IPS-18c (cell line): ENCODE measurements around the gene BEST3.

Experiments
- H3K4me3 ChIP-seq: 2 replicates; pipeline ENCODE4 v1.7.0; 2013; ENCODE audit warnings: low read depth, mild to moderate bottlenecking, low read length, moderate library complexity; ENCODE audit not compliant: insufficient read depth
- H3K9me3 ChIP-seq: one replicate; pipeline ENCODE4 v1.6.1; 2013; ENCODE audit warnings: mild to moderate bottlenecking, low read length, moderate library complexity; ENCODE audit not compliant: control insufficient read depth, insufficient read depth

The BEST3 gene

GRCh38 chr12:69660164-69660863 lies 38.8 kb downstream of the BEST3 start:
- H3K9me3 ChIP-seq: no peaks in the 10 kb centered on the region
- no peak overlapping the region for H3K4me3 ChIP-seq

DNA sequence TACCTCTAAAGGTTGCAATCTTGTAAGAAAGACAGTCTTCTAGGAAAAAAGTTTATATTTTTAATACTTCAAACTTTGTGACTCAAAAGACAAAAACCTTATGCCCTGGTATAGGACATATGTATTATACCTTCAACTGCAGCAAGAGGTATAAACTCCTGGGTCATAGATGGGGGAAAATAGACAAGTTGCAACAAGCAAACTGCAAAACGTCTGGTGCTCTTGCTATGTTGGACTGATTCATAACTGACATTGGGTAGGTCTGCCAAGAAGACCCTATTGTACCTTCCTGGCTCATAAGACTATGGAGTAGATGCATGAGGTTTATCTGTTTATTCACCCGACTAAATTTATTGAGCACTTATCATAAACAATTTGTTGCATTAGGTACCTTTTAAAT lies 40.9 kb downstream of the BEST3 start:
- H3K4me3 ChIP-seq: no peak overlapping the region

DNA sequence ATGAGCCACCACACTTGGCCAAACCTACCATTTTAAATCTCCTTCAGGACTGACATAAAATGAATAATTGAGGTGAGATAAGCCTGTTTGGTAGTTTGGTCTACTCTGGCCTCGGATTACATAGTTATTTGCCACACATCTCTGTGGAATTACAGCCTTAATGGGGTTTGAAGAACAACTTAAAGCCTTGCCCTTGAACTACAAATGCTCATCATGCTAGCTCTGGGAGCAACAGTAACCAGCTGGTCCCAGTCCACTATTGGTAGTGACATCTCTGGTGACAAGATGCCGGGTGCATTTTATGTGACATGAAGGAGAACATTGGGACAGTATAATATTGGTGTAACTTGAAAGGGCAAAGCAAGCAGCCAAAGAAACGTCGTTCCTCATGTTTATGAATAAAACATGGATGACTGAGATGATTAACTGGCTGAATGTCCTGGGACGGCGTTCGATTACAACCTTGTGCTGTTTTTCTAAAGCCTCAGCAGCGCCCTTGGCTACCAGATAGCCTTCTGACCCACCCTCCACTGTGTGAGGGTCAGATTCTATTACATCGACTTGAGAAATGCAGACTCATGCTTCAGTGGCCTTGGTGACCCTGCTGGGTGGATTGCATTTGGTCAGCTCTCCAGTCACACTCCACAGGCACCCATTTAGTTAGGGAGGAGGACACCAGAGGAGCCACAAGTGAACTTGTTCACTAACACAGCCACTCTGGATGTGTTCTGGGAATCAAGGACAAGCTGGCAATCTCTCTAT lies 41.5 kb downstream of the BEST3 start:
- H3K4me3 ChIP-seq: no peak overlapping the region

More for the DNA sequence above, 40.9 kb downstream of the BEST3 start:
- H3K9me3 ChIP-seq: no peaks in the 10 kb centered on the region

GRCh38 chr12:69655616-69656340 lies 43.3 kb downstream of the BEST3 start:
- no peak overlapping the region for H3K4me3 ChIP-seq

More for the DNA sequence above, 41.5 kb downstream of the BEST3 start:
- H3K9me3 ChIP-seq: no peaks in the 10 kb centered on the region

DNA sequence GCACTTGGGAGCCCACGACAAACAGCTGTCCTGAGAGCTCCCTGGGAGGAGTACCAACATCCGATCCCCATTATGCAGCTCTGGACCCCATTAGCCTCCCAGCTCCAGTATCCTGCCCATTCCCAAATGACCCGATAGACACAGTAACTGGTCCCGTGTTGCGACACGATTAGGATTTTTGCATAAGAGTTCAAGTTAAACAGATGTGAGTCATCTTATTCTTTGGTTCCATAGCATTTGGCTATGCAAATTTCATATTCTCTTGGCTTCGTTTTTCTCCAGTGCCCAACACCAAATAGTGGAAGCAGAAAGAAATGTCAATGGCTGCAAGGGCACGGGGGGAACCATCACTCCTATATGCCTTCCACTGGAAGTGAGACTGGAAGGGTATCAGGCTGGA lies 45.4 kb downstream of the BEST3 start:
- H3K4me3 ChIP-seq: no peak overlapping the region
- no peaks in the 10 kb centered on the region for H3K9me3 ChIP-seq

More at GRCh38 chr12:69655616-69656340, 43.3 kb downstream of the BEST3 start:
- H3K9me3 ChIP-seq: no peaks in the 10 kb centered on the region

DNA sequence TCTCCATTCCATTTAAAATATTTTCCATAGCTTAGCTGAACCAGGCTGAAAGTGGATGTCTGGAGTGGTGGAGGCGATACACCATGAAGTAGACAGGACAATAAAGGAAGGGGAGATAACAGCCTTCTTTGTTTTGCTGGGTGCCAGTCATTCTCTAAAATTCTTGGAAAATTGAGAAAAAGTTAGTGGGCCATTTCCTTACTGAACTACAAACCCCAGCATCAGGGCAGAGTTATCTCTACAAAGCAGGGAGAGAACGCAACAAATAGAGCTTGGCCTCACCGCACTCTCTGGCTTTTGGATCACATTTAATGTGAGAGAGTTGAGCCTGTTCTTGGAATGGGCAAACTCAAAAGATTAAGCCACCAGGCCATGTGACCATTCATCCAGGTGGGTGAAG lies 47.2 kb downstream of the BEST3 start:
- H3K9me3 ChIP-seq: no peaks in the 10 kb centered on the region
- H3K4me3 ChIP-seq: no peak overlapping the region

DNA sequence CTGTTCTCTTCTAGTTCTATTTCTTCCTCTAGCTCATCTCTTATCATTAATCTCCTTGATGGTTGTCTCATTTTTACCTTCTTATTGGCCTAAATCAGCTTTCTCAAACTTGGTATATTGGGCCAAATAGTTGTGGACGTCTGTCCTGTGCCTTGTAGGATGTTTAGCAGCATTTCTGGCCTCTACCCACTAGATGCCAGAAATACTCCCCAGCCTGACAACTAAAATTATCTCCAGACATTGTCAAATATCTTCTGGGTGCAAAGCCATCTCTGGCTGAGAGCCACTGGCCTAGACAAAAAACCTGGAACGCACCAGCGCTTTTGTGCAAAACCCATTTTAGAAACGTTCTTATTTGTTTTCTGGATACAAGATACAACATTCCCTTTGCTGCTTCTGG lies 49.6 kb downstream of the BEST3 start:
- H3K4me3 ChIP-seq: no peak overlapping the region
- H3K9me3 ChIP-seq: no peaks in the 10 kb centered on the region

DNA sequence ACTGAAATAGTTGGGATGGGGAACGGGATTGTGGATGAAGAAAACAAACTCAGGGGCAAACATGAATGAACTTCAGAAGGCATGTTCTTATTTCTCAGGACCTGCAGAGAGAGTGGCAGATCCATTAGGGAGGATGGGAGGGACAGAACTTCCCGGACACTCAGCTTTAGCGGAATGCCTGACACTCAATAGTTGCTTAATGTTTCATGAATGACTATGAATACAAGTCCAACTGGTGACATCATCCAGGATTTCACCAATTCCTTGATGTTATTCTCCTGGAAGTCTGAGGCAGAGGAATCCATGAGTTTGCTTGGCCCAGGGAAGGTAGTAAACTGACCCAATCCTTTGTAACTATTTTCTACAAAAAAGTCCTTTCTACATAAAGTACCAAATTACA lies 50.6 kb downstream of the BEST3 start:
- H3K4me3 ChIP-seq: no peak overlapping the region
- no peaks in the 10 kb centered on the region for H3K9me3 ChIP-seq

DNA sequence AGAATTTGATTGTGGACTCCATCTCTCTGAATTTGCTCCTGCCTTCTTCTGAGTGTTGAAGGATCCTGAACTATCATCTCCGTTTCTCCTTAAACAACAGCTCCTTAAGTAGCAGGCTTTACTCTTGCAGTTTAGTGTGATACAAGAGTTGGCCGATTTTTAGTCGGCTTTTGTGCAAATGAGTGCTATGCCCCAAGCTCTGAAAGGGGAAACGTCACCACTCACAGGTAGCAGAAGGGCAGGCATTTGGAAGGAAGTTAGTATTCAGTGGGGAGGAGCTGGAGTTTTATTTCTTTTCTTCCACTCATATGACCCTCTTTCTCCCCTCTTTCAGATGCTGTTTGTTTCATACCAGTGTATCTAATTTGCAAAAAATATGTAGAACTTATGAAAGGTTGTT lies 51.9 kb downstream of the BEST3 start:
- Histone ChIP-seq H3K9me3 (no peaks in the 10 kb centered on the region), H3K4me3 (no peak overlapping the region)

- no peaks in the 10 kb centered on the region for H3K9me3 ChIP-seq
- no peak overlapping the region for H3K4me3 ChIP-seq
These were observed 54.1 kb downstream of the BEST3 start for GRCh38 chr12:69645031-69645430.

- H3K4me3 ChIP-seq: no peak overlapping the region
- no peaks in the 10 kb centered on the region for H3K9me3 ChIP-seq
These were observed 54.6 kb downstream of the BEST3 start for GRCh38 chr12:69644511-69644910.

DNA sequence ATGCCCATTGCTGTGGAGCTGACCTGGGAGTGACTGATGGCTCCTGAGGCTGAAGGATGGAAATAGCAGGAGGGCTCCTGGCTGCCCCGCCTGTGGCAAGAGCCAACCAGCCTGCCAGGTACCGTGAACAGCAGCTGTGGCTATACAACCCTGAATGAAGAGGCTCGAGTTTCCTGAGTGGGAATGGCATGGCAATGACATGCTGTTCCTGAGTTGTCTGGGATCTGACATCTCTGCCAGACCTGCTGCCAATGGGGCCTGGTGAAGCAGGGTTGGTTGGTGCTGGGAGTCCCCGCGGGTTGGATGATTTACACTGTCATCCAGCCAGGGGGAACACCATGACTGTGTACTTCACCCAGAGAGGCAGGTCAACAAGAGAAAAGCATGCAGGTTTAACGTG lies 56.6 kb downstream of the BEST3 start:
- no peak overlapping the region for H3K4me3 ChIP-seq

GRCh38 chr12:69641546-69641945 lies 57.6 kb downstream of the BEST3 start:
- Histone ChIP-seq H3K9me3 (no peaks in the 10 kb centered on the region), H3K4me3 (no peak overlapping the region)

More for the DNA sequence above, 56.6 kb downstream of the BEST3 start:
- no peaks in the 10 kb centered on the region for H3K9me3 ChIP-seq

DNA sequence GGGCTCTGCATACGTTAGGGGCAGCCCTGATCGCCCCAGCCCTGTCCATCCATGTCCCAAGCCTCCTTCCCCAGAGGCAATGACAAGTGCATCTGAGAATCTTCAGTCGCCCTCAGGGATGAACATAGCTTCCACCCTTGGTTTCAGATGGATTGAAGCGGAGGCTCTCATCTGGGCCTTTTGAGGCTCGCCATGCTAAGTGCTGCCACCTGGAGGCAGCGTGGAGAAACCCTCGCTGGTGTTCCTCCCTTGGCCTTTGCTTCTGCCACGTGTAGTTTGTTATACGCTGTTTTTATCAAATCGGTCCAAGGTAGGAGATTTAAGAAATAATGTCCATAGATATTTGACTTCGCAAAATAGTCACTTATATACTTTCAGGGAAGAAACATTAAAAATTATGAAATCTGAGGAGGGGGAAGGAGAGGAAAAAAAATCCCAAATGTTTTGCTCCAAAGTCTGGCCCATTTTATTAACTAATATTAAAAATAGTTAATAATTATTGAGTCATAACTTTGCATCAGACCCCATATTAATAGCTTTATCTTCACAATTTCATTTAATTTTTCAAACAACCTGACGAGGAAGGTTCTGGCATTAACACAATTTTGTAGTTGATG lies 59.6 kb downstream of the BEST3 start:
- no peak overlapping the region for H3K4me3 ChIP-seq
- no peaks in the 10 kb centered on the region for H3K9me3 ChIP-seq

DNA sequence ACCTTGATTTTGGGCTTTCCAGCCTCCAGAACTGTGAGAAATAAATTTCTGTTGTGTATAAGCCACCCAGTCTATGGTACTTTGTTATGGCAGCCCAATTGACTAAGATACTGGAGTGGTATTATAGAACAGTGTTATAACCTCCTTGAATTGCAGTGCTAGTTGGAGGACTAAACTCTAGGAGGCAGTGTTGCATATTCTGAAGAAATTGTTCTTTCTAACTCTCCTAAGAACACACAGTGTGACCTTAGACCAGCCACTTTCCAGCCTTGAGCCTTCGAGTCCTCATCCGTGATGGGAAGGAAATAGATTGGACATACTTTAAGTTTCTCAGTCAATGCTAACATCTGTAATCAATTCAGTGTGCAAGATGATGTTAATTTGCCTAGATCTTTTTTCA lies 66.0 kb downstream of the BEST3 start:
- Histone ChIP-seq H3K9me3 (no peaks in the 10 kb centered on the region), H3K4me3 (no peak overlapping the region)

DNA sequence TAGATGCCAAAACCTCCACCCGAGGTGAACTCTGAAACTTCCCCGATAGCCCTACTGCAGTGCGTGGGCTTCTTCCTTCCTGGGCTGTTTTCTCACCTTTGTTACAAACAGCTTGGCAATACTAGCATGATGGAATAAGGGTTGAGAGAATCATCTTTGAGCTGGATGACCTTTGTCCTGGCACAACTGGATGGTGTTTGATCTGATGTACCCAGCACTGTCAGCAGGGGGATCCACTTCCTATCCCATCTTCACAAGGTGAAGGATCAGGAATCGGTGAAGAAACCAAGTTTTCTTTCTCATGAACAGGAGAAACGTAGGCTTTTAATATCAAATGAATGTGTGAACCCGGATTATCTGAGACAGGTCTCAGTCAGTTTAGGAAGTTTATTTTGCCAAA lies 68.9 kb downstream of the BEST3 start:
- Histone ChIP-seq H3K4me3 (no peak overlapping the region), H3K9me3 (no peaks in the 10 kb centered on the region)

- Histone ChIP-seq H3K4me3 (no peak overlapping the region), H3K9me3 (no peaks in the 10 kb centered on the region)
These were observed 71.6 kb downstream of the BEST3 start for GRCh38 chr12:69627501-69627900.
